ENCODE measurements around the gene WDR1.
"Not testable (repeated sequence)": the region's sequence is repeated elsewhere in the genome, so short reads cannot be mapped to it uniquely, and the experiment has no call there.

WDR1 gene

GRCh38 chr4:10130178-10130888 lies 13.7 kb upstream of the WDR1 start:
- no peak for DNase-seq (ENCODE audit: low spot score)

GRCh38 chr4:10129196-10130177 lies 12.9 kb upstream of the WDR1 start:
- no peak for DNase-seq (ENCODE audit: low spot score)

GRCh38 chr4:10128761-10129160 lies 12.2 kb upstream of the WDR1 start:
- DNase-seq (ENCODE audit: low spot score): no peak

- DNase-seq (ENCODE audit: low spot score): not testable (repeated sequence)
These were observed 10.9 kb upstream of the WDR1 start for GRCh38 chr4:10127531-10127930.

- no peak for DNase-seq (ENCODE audit: low spot score)
These were observed 7.8 kb upstream of the WDR1 start for GRCh38 chr4:10124167-10124930.

- no peak for DNase-seq (ENCODE audit: low spot score)
These were observed 6.9 kb upstream of the WDR1 start for GRCh38 chr4:10123227-10124101.

- DNase-seq (ENCODE audit: low spot score): no peak
These were observed 5.8 kb upstream of the WDR1 start for GRCh38 chr4:10122236-10122932.

GRCh38 chr4:10121568-10122208 lies 5.1 kb upstream of the WDR1 start:
- no peak for DNase-seq (ENCODE audit: low spot score)

- DNase-seq (ENCODE audit: low spot score): no peak
These were observed 4.5 kb upstream of the WDR1 start for GRCh38 chr4:10120943-10121567.

GRCh38 chr4:10119773-10120172 lies 3.2 kb upstream of the WDR1 start:
- no peak for DNase-seq (ENCODE audit: low spot score)

- no peak for DNase-seq (ENCODE audit: low spot score)
These were observed 2.7 kb upstream of the WDR1 start for GRCh38 chr4:10119278-10119677.

GRCh38 chr4:10118048-10119004 lies 1.7 kb upstream of the WDR1 start:
- no peak for DNase-seq (ENCODE audit: low spot score)

GRCh38 chr4:10117359-10118047 lies 904 bp upstream of the WDR1 start:
- peak; percentile 33 for DNase-seq (ENCODE audit: low spot score)

- DNase-seq (ENCODE audit: low spot score): no peak
These were observed 616 bp downstream of the WDR1 start for GRCh38 chr4:10115797-10116568.

GRCh38 chr4:10115271-10115796 lies 1.3 kb downstream of the WDR1 start:
- no peak for DNase-seq (ENCODE audit: low spot score)

- no peak for DNase-seq (ENCODE audit: low spot score)
These were observed 2.0 kb downstream of the WDR1 start for GRCh38 chr4:10114607-10115006.

GRCh38 chr4:10114147-10114546 lies 2.5 kb downstream of the WDR1 start:
- no peak for DNase-seq (ENCODE audit: low spot score)
